DOHH2 (cell line): Measurements from ENCODE around the gene RTF2.

Experiments used
- CTCF ChIP-seq: fragments of 200-600 bp; sonication (generic); IDR thresholded peaks from one replicate; pipeline ENCODE4 v1.5.1; 2014; ENCODE audit warnings: antibody characterized with exemption, mild to moderate bottlenecking, low read depth, low read length; ENCODE audit not compliant: poor library complexity, severe bottlenecking
- EZH2phosphoT487 ChIP-seq: fragments of 200-600 bp; sonication (generic); IDR thresholded peaks from 2 replicates; pipeline ENCODE4 v1.6.1; 2017; ENCODE audit warnings: borderline replicate concordance, mild to moderate bottlenecking, antibody characterized with exemption, low read length, moderate library complexity, mixed read lengths

GRCh38 chr20:56449459-56449858 is 19.0 kb upstream of the RTF2 start:
- TF ChIP-seq CTCF = no peak
- no peak for TF ChIP-seq EZH2phosphoT487
